ENCODE results near the gene GLP1R.

GLP1R gene

DNA sequence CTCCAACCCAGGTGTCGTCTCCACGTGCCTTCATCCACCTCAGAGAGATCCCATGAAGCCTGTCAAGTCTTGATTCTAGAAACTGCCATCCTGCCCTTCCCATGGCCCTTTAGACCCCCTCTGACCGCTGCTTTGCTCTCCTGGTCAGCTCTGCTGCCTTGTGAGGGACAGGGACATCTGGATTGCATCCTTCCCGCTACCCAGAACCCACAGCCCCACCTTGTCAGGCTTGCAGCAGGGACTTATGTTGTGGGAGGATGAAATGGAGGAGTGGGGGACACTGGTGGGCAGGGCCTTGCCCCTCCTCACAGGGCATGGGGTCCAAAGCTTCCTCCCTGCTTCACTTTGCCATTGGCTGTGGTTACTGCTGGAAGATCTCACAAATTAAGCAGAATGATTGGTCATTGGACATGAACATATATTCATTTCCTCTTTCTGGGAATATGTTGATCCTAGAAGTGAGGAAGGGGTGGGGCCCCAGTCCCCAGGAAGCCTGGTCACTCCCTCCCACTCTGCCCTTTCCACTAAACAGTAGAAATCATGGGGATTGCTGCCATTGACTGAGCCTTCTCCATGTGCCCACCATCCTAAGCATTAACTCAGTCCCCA lies 4.5 kb downstream of the GLP1R start:
- no peak for ATAC-seq (ENCODE audit: insufficient read depth, low read depth)
- Histone ChIP-seq H3K9ac (ENCODE audit: low read depth, low read length) (no peak overlapping the region), H3K9me3 (ENCODE audit: insufficient read depth, low read length, severe bottlenecking) (no peaks in the 10 kb centered on the region), H2AFZ (ENCODE audit: low read depth, low read length) (no peak overlapping the region), H3K79me2 (ENCODE audit: insufficient read depth, low read length) (peaks cover 15% of the 10 kb centered on the region), H3K27ac (ENCODE audit: low read length) (no peak overlapping the region), H4K20me1 (ENCODE audit: insufficient read depth, low read length) (peaks cover 12% of the 10 kb centered on the region), H3K4me3 (ENCODE audit: low read depth in 1 of 2, low read length in 2 of 2) (no peak overlapping the region), H3K4me2 (ENCODE audit: insufficient read depth, low read length) (no peak overlapping the region), H3K36me3 (ENCODE audit: insufficient read depth, low read length) (peaks cover 10% of the 10 kb centered on the region; the same call in 1 of the 2 replicates), H3K4me1 (ENCODE audit: insufficient read depth, low read length) (peaks cover 40% of the 10 kb centered on the region), H3K27me3 (ENCODE audit: insufficient read depth, low read length, poor library complexity) (peaks cover 12% of the 10 kb centered on the region)
- no peak for DNase-seq
- TF ChIP-seq EZH2 (IDR thresholded peaks at IDR 0.05; ENCODE audit: borderline replicate concordance, low read depth, low read length, severe bottlenecking) = no peak
- TF ChIP-seq, protein P1, sequence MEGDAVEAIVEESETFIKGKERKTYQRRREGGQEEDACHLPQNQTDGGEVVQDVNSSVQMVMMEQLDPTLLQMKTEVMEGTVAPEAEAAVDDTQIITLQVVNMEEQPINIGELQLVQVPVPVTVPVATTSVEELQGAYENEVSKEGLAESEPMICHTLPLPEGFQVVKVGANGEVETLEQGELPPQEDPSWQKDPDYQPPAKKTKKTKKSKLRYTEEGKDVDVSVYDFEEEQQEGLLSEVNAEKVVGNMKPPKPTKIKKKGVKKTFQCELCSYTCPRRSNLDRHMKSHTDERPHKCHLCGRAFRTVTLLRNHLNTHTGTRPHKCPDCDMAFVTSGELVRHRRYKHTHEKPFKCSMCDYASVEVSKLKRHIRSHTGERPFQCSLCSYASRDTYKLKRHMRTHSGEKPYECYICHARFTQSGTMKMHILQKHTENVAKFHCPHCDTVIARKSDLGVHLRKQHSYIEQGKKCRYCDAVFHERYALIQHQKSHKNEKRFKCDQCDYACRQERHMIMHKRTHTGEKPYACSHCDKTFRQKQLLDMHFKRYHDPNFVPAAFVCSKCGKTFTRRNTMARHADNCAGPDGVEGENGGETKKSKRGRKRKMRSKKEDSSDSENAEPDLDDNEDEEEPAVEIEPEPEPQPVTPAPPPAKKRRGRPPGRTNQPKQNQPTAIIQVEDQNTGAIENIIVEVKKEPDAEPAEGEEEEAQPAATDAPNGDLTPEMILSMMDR (IDR thresholded peaks at IDR 0.05; ENCODE audit: borderline replicate concordance, extremely low read depth, low read length, poor library complexity, severe bottlenecking) = no peak

GRCh38 chr6:39053854-39054576 lies 5.4 kb downstream of the GLP1R start:
- no peak for DNase-seq
- no peak overlapping the region for H3K27ac ChIP-seq (ENCODE audit: low read length)
- peaks cover 34% of the 10 kb centered on the region for H3K4me1 ChIP-seq (ENCODE audit: insufficient read depth, low read length)
- TF ChIP-seq, protein P1 (IDR thresholded peaks at IDR 0.05; ENCODE audit: borderline replicate concordance, extremely low read depth, low read length, poor library complexity, severe bottlenecking) = no peak
- TF ChIP-seq EZH2 (IDR thresholded peaks at IDR 0.05; ENCODE audit: borderline replicate concordance, low read depth, low read length, severe bottlenecking) = no peak
- H4K20me1 ChIP-seq (ENCODE audit: insufficient read depth, low read length) = peaks cover 14% of the 10 kb centered on the region
- H3K9ac ChIP-seq (ENCODE audit: low read depth, low read length) = no peak overlapping the region
- no peak for ATAC-seq (ENCODE audit: insufficient read depth, low read depth)
- H3K9me3 ChIP-seq (ENCODE audit: insufficient read depth, low read length, severe bottlenecking) = no peaks in the 10 kb centered on the region
- no peak overlapping the region for H3K4me3 ChIP-seq (ENCODE audit: low read depth in 1 of 2, low read length in 2 of 2)
- H3K79me2 ChIP-seq (ENCODE audit: insufficient read depth, low read length) = peaks cover 12% of the 10 kb centered on the region
- H3K4me2 ChIP-seq (ENCODE audit: insufficient read depth, low read length) = no peak overlapping the region
- H3K27me3 ChIP-seq (ENCODE audit: insufficient read depth, low read length, poor library complexity) = peaks cover 3% of the 10 kb centered on the region
- H2AFZ ChIP-seq (ENCODE audit: low read depth, low read length) = no peak overlapping the region
- peaks cover 17% of the 10 kb centered on the region; the same call in 1 of the 2 replicates for H3K36me3 ChIP-seq (ENCODE audit: insufficient read depth, low read length)

- peaks cover 10% of the 10 kb centered on the region for H3K79me2 ChIP-seq (ENCODE audit: insufficient read depth, low read length)
- peaks cover 15% of the 10 kb centered on the region for H4K20me1 ChIP-seq (ENCODE audit: insufficient read depth, low read length)
- ATAC-seq (ENCODE audit: insufficient read depth, low read depth) (no peak), DNase-seq (no peak)
- no peak overlapping the region for H3K9ac ChIP-seq (ENCODE audit: low read depth, low read length)
- H3K36me3 ChIP-seq (ENCODE audit: insufficient read depth, low read length) = peaks cover 19% of the 10 kb centered on the region; the same call in 1 of the 2 replicates
- H3K4me3 ChIP-seq (ENCODE audit: low read depth in 1 of 2, low read length in 2 of 2) = no peak overlapping the region
- H3K27ac ChIP-seq (ENCODE audit: low read length) = no peak overlapping the region
- H3K4me2 ChIP-seq (ENCODE audit: insufficient read depth, low read length) = no peak overlapping the region
- no peaks in the 10 kb centered on the region for H3K27me3 ChIP-seq (ENCODE audit: insufficient read depth, low read length, poor library complexity)
- H3K4me1 ChIP-seq (ENCODE audit: insufficient read depth, low read length) = peaks cover 28% of the 10 kb centered on the region
- TF ChIP-seq EZH2 (IDR thresholded peaks at IDR 0.05; ENCODE audit: borderline replicate concordance, low read depth, low read length, severe bottlenecking) = no peak
- TF ChIP-seq, protein P1 (IDR thresholded peaks at IDR 0.05; ENCODE audit: borderline replicate concordance, extremely low read depth, low read length, poor library complexity, severe bottlenecking) = no peak
- no peak overlapping the region for H2AFZ ChIP-seq (ENCODE audit: low read depth, low read length)
- H3K9me3 ChIP-seq (ENCODE audit: insufficient read depth, low read length, severe bottlenecking) = no peaks in the 10 kb centered on the region
Measured at GRCh38 chr6:39054577-39055142, 6.1 kb downstream of the GLP1R start.

All from DND-41 (cell line).